ENCODE results near the gene TBC1D28.
"Not testable (repeated sequence)": the region's sequence is repeated elsewhere in the genome, so short reads cannot be mapped to it uniquely, and the experiment has no call there.

TBC1D28 gene

GRCh38 chr17:18661924-18662624 is 17.9 kb upstream of the TBC1D28 start:
- H3K4me3 ChIP-seq (ENCODE audit: low read depth, low read length); CTCF ChIA-PET; H3K9me3 ChIP-seq (ENCODE audit: control insufficient read depth, insufficient read depth, low read depth, low read length); POLR2A ChIA-PET; H3K27ac ChIP-seq (ENCODE audit: extremely low read depth, low read depth, low read length); H3K4me1 ChIP-seq (ENCODE audit: control insufficient read depth, insufficient read depth, low read length); H3K36me3 ChIP-seq (ENCODE audit: control insufficient read depth in 2 of 2, insufficient read depth in 1 of 2, low read length in 2 of 2): not testable (repeated sequence)
- TF ChIP-seq TRIM28 (IDR thresholded peaks at IDR 0.05; ENCODE audit: borderline replicate concordance, low read length) (peak; percentile 97), ZNF274 (IDR thresholded peaks at IDR 0.05; ENCODE audit: low read length) (peak; percentile 44; the same call in 1 of the 2 replicates), ZNF274 (tag by site-specific recombination; IDR thresholded peaks at IDR 0.05; ENCODE audit: borderline replicate concordance) (peak; percentile 93; the same call in 1 of the 2 replicates), SETDB1 (IDR thresholded peaks at IDR 0.05; ENCODE audit: insufficient read length, low read length) (peak; percentile 99)

- H3K4me3 ChIP-seq (ENCODE audit: low read depth, low read length); H3K9me3 ChIP-seq (ENCODE audit: control insufficient read depth, insufficient read depth, low read depth, low read length); H3K27ac ChIP-seq (ENCODE audit: extremely low read depth, low read depth, low read length); H3K4me1 ChIP-seq (ENCODE audit: control insufficient read depth, insufficient read depth, low read length); CTCF ChIA-PET; POLR2A ChIA-PET; H3K36me3 ChIP-seq (ENCODE audit: control insufficient read depth in 2 of 2, insufficient read depth in 1 of 2, low read length in 2 of 2): not testable (repeated sequence)
These were observed 5.9 kb upstream of the TBC1D28 start for GRCh38 chr17:18650094-18650493.

GRCh38 chr17:18643124-18643523 is 1.1 kb downstream of the TBC1D28 start:
- H3K9me3 ChIP-seq (ENCODE audit: control insufficient read depth, insufficient read depth, low read depth, low read length); CTCF ChIA-PET; POLR2A ChIA-PET; H3K4me1 ChIP-seq (ENCODE audit: control insufficient read depth, insufficient read depth, low read length); H3K27ac ChIP-seq (ENCODE audit: extremely low read depth, low read depth, low read length); H3K36me3 ChIP-seq (ENCODE audit: control insufficient read depth in 2 of 2, insufficient read depth in 1 of 2, low read length in 2 of 2); H3K4me3 ChIP-seq (ENCODE audit: low read depth, low read length): not testable (repeated sequence)

- POLR2A ChIA-PET; H3K36me3 ChIP-seq (ENCODE audit: control insufficient read depth in 2 of 2, insufficient read depth in 1 of 2, low read length in 2 of 2); H3K9me3 ChIP-seq (ENCODE audit: control insufficient read depth, insufficient read depth, low read depth, low read length); H3K4me3 ChIP-seq (ENCODE audit: low read depth, low read length); H3K27ac ChIP-seq (ENCODE audit: extremely low read depth, low read depth, low read length); CTCF ChIA-PET; H3K4me1 ChIP-seq (ENCODE audit: control insufficient read depth, insufficient read depth, low read length): not testable (repeated sequence)
These were observed 5.8 kb downstream of the TBC1D28 start for GRCh38 chr17:18638357-18638756.

- POLR2A ChIA-PET; H3K9me3 ChIP-seq (ENCODE audit: control insufficient read depth, insufficient read depth, low read depth, low read length); H3K27ac ChIP-seq (ENCODE audit: extremely low read depth, low read depth, low read length); H3K36me3 ChIP-seq (ENCODE audit: control insufficient read depth in 2 of 2, insufficient read depth in 1 of 2, low read length in 2 of 2); H3K4me1 ChIP-seq (ENCODE audit: control insufficient read depth, insufficient read depth, low read length); H3K4me3 ChIP-seq (ENCODE audit: low read depth, low read length): not testable (repeated sequence)
- CTCF ChIA-PET, result interaction anchor here (0.7 kb wide), 1 partner anchor 394 kb away, joined by 3 read pairs; no protein-coding TSS in a partner anchor
These were observed 8.0 kb downstream of the TBC1D28 start for GRCh38 chr17:18636237-18636636.

- H3K36me3 ChIP-seq (ENCODE audit: control insufficient read depth in 2 of 2, insufficient read depth in 1 of 2, low read length in 2 of 2); H3K4me3 ChIP-seq (ENCODE audit: low read depth, low read length); H3K4me1 ChIP-seq (ENCODE audit: control insufficient read depth, insufficient read depth, low read length); POLR2A ChIA-PET; H3K9me3 ChIP-seq (ENCODE audit: control insufficient read depth, insufficient read depth, low read depth, low read length); H3K27ac ChIP-seq (ENCODE audit: extremely low read depth, low read depth, low read length): not testable (repeated sequence)
- CTCF ChIA-PET, result interaction anchor here (0.7 kb wide), 1 partner anchor 393 kb away, joined by 3 read pairs; no protein-coding TSS in a partner anchor
These were observed 8.4 kb downstream of the TBC1D28 start for GRCh38 chr17:18635773-18636172.

- POLR2A ChIA-PET; H3K4me3 ChIP-seq (ENCODE audit: low read depth, low read length): not testable (repeated sequence)
These were observed 9.5 kb downstream of the TBC1D28 start for GRCh38 chr17:18634550-18635263.

More at GRCh38 chr17:18634550-18635263, 9.5 kb downstream of the TBC1D28 start:
- H3K27ac ChIP-seq (ENCODE audit: extremely low read depth, low read depth, low read length); H3K4me1 ChIP-seq (ENCODE audit: control insufficient read depth, insufficient read depth, low read length); H3K9me3 ChIP-seq (ENCODE audit: control insufficient read depth, insufficient read depth, low read depth, low read length); H3K36me3 ChIP-seq (ENCODE audit: control insufficient read depth in 2 of 2, insufficient read depth in 1 of 2, low read length in 2 of 2): not testable (repeated sequence)
- CTCF ChIA-PET, result interaction anchor here (0.7 kb wide), 1 partner anchor 9 kb away, joined by 4 read pairs; no protein-coding TSS in a partner anchor

All from HEK293 (cell line).